Fibroblast of upper back skin (primary cell): ENCODE data around the gene SMYD4.
"Not testable (repeated sequence)": the region's sequence is repeated elsewhere in the genome, so short reads cannot be mapped to it uniquely, and the experiment has no call there.

Source experiments
- DNase-seq: peaks from one replicate; pipeline ENCODE4 v3.0.0-alpha.2; 2013

Gene SMYD4, protein sequence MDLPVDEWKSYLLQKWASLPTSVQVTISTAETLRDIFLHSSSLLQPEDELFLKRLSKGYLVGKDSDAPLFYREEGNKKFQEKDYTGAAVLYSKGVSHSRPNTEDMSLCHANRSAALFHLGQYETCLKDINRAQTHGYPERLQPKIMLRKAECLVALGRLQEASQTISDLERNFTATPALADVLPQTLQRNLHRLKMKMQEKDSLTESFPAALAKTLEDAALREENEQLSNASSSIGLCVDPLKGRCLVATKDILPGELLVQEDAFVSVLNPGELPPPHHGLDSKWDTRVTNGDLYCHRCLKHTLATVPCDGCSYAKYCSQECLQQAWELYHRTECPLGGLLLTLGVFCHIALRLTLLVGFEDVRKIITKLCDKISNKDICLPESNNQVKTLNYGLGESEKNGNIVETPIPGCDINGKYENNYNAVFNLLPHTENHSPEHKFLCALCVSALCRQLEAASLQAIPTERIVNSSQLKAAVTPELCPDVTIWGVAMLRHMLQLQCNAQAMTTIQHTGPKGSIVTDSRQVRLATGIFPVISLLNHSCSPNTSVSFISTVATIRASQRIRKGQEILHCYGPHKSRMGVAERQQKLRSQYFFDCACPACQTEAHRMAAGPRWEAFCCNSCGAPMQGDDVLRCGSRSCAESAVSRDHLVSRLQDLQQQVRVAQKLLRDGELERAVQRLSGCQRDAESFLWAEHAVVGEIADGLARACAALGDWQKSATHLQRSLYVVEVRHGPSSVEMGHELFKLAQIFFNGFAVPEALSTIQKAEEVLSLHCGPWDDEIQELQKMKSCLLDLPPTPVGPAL

GRCh38 chr17:1829592-1830257, at the start of gene SMYD4, which contains the start of gene RPA1:
Gene SMYD4 (minus strand): TSS chr17:1829902. CDS start chr17:1827994, 1,908 bp downstream.
Gene RPA1 (plus strand): TSS chr17:1830005. CDS start chr17:1830094, 89 bp downstream.
- DNase-seq, result peak; percentile 81

DNA sequence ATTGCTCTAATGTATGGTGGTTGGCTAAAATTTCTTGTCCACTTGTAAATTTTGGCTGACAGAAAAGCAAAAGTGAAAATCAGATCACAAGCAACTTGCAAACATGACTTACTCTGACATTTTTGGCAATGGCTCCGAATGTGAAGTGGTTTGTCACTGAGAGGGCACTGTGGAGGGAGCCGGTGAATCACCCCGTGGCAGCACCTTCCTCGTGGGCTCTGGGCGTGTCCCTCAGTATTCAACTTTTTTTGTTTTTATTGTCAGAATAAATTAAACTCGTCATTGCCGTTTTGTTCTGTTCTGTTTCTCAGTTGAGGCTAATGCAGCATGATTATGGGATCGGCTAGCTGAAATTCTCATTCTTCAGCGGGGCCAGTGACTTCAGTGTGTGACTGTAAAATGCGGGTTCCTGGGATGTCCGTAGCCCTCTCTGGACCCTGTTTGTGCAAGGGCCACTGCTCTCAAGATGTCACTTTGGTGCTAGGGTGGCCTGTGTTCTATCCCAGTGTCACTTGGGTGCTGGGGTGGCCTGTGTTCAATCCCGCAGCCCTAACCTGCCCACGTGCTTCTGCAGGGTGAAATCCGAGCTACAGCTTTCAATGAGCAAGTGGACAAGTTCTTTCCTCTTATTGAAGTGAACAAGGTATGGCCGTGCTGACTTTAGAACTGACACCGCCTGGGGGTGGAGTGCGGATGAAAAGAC, 48.9 kb upstream of the SMYD4 start:
- no peak for DNase-seq

DNA sequence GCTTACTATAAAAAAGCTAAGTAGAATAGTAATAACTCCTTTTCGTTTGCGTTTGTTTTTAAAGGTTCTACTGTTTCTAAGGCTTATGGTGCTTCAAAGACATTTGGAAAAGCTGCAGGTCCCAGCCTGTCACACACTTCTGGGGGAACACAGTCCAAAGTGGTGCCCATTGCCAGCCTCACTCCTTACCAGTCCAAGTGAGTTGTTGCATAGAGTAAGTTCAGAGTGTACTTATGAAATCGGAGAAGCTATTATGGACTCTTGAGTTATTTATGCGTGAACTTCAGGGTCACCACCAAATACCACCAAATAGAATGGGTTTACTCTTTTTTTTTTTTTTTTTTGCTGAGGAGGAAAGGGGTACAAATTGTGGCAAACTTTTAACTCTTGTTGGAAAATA, 45.9 kb upstream of the SMYD4 start:
- DNase-seq, result no peak

- DNase-seq, result no peak
Observed at GRCh38 chr17:1873418-1873817, 43.7 kb upstream of the SMYD4 start.

GRCh38 chr17:1872976-1873375, 43.3 kb upstream of the SMYD4 start:
- DNase-seq, result no peak

DNA sequence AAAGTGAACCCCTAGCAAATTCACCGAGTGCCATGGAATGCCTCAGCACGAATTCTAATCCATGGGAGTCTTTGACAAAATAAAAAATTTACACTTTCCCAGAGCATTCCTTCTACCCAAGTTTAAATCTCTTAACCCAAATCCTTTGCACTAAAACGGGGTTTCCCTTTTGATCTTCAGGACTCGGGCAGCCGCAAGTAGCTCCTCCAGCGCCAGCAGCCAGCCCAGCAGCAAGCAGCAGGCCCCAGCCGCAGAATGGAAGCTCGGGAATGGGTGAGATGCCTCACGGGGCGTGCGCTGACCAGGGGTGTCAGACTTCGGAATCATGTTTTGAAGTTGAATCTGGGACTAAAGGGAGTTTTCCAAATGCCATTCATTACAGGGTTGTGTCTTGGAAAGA, 42.6 kb upstream of the SMYD4 start:
- DNase-seq, result no peak

DNA sequence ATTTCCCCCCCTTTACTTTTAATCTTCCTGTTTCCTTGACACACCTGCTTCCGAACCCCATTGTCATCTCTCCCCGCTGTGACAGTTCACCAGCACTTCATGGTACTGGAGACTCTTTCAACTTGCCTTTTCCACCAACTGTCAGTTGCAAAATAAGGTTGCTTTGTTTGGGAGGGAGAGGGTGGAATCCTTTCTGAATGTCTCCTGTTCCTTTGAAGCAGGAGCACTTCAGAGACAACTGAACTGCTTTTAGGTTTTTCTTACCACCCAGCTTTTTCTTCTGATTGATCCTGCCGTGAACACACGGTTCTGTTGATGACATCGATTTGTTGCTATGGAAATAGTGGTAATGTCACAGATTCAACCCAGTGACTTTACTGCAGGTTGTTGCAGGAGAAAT, 42.1 kb upstream of the SMYD4 start:
- DNase-seq, result no peak

GRCh38 chr17:1870592-1870991, 40.9 kb upstream of the SMYD4 start:
- DNase-seq, result no peak

DNA sequence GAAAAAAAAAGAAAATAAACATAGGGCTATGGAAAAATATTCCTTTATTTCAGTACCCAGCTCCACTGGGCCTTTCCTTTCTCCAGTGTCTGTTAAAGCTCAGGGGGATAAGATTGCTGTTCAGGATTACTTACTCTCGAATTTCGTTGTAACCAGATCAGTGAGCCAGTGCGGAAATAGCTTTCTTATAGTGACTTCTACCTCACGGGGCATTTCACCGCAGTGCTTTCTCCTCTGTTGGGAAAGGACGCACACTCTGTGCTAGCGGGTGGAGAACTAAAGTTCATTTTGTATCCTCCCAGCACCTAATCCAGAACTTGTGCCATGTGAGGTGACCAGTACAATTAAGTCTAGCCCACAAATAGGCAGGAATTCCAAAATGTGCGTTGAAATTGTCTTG, 38.4 kb upstream of the SMYD4 start:
- no peak for DNase-seq

DNA sequence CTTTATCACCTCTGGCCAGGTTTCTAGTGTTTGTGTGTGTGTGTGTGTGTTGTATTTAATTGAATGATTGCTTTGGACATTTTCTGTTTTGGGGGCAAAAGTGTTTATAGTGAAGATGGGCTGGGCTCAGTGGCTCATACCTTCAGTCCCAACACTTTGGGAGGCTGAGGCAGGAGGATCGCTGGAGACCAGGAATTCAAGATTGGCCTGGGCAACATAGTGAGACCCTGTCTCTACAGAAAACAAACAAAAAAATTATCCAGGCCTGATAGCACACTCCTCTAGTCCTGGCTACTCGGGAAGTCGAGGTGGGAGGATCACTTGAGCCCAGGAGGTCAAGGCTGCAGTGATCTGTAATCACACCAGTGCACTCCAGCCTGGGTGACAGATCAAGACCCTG, 37.6 kb upstream of the SMYD4 start:
- no peak for DNase-seq

DNA sequence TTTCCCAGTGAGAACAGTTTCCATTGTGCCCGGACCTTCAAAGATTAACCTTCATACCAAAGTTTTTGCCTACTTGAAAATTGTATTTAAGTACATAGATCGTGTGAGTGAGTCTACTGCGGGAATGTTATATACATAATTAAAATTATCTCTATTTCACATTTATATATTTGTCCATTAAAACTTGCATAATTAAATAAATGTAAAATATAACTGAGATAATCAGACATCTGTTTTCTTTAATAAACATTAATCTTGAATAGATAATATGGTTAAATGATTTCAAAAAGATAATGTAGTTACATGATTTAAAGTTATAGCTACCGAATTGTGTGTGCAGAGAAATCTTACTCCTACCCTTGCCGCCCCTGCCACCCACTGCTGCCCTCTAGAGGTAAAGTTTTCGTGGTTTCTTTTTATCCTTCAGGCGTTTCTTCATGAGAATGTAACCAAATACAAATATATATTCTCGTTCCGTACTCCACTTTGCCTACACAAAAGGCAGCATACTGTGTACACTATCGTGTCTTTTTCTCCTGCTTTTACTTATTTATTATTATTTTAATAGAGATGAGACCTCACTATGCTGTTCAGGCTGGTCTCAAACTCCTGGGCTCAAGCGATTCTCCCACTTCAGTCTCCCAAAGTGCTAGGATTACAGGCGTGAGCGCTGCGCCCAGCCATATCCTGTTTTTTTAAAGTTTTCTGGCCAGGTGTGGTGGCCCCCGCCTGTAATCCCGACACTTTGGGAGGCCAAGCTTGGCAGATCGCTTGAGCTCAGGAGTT, 35.7 kb upstream of the SMYD4 start:
- peak; percentile 29 for DNase-seq

DNA sequence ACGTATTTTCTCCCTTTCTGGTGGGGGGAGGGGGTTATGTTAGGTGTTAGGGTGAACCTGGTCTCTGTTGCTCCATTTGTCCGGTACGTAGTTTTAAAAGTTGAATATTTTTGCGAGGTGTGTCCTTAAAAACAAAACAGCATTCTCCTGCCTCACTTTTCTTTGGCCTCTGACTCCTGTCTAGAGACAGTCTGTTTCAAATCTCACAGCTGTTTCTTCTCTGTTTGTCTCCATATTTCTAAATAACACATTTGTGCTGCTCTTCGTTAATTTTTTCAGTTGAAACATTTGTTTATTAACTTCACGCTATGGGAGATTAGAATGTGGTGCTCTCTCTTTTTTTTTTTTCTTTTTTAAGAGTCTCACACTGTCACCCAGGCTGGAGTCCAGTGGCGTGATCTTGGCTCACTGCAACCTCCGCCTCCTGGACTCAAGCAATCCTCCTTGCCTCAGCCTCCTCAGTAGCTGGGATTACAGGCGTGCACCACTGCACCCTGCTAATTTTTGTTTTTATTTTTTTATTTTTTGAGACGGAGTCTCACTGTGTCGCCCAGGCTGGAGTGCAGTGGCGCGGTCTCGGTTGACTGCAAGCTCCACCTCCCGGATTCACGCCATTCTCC, 31.8 kb upstream of the SMYD4 start:
- no peak for DNase-seq

DNA sequence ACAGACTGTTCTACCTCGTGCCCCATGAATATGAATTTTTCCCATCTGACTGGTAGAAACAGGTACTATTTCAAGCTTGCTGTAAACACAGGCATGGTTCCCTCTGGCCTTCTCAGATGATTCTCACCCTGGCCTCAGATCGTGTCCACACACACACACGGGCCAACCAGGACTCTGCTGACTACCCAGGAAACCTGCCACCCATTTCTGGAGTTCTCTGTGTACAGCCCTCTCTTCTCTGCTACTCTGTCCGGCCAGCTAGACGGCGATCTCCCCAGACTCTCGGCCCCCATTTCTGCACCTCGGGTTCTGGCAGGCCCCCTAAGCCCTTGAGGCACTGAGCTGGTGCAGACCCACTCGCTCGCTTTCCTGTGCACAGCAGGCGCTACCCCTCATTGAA, 31.3 kb upstream of the SMYD4 start:
- DNase-seq, result no peak

GRCh38 chr17:1856462-1856861, 26.8 kb upstream of the SMYD4 start:
- not testable (repeated sequence) for DNase-seq

DNA sequence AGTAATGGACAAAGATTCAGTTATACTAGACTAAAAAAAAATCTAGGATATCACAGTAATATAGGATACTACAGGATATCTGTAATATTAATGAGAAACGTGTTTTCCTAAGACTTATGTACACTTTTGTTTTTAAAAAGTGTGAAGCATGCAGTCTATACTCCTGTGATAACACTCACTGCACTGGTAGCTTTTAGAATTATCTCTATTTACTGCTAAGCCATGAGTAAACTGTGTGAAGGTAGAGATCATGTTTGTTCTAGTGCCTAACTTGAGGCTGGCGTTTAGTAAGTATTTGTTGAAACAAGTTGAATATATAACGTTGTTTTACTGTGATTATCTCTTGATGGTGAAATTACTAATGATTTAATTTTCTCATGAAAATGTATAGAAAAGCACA, 24.0 kb upstream of the SMYD4 start:
- no peak for DNase-seq

- no peak for DNase-seq
Observed at GRCh38 chr17:1852327-1852726, 22.6 kb upstream of the SMYD4 start.

DNA sequence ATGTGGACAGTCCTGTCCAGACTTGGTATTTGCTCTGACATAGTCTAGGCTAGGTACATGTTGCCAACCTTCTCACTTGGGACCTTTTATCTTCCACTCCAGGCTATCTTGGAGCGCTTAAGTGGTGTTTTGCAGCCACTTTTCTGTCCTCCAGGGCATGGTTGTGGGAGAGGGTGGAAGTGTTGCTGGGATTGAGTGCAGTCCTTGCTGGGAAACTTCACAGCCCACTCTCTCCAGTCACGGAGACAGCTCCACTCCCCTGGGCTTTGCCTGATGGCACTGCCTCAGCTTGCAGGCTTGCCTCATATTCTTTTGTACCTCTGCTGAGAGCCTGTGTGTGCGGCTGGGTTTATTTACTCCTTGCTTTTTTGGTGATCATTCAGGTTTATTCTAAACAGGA, 17.5 kb upstream of the SMYD4 start:
- DNase-seq, result no peak

- no peak for DNase-seq
Observed at GRCh38 chr17:1843947-1844346, 14.2 kb upstream of the SMYD4 start.

DNA sequence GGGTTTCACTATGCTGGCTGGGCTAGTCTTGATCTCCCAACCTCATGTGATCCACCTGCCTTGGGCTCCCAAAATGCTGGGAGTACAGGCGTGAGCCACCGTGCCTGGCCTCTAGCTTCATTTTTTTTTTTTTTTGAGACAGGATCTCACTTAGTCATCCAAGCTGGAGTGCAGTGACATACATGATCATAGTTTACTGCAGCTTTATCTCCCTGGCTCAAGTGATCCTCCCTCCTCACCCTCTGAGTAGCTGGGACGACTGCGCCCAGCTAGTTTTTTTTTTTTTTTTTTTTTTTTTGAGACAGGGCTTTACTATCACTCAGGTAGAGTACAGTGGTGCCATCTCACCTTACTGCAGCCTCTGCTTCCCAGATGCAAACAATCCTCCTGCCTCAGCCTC, 9.8 kb upstream of the SMYD4 start:
- no peak for DNase-seq

GRCh38 chr17:1834380-1835149, 4.9 kb upstream of the SMYD4 start:
- no peak for DNase-seq

DNA sequence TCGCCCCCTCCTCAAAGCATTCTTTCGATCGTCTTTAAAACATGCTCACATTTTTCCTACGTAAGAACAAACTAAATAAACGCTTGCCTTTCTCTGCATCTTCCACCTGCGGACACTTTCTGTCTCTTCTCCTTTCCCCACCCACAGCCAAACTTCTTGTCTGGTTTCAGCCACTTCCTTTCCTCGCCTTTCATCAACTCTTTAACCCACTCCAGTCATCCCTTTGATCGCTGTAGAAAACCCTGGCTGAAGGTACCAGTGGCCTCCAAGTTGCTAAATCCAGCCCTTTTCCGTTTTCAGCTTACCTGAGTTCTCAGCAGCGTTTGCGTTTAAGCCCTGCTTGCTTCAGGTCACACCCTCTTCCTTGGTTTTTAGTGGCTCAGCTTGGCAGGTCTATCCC, 586 bp upstream of the SMYD4 start:
- no peak for DNase-seq
